ENCODE measurements around the gene EMC9. TPM values are rescaled to one million over a fixed set of nuclear protein-coding genes. Genes with fewer than 3 reads are reported as not detected.

EMC9 gene
- total RNA-seq, 1 donor from 2014 or later: 23.8 TPM

DNA sequence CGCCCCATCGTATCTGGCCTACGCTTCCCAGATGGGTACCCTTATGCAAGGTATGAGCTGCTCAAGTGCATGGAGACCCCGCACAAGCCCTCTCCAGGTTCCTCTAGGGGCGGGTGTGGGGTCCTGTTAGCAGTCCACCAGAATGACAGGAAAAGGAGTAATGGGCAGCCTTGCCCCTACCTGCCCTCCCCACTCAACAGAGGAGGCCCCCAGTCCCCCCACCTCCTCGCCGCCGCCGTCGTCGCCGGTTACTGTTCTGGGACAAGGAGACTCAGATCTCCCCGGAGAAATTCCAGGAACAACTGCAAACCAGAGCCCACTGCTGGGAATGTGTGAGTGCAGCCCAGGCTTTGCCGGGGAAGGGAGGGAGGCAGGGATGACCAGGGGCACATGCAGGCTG, 36.5 kb upstream of the EMC9 start:
- H3K27me3 ChIP-seq: no peaks in the 10 kb centered on the region
- peaks cover 14% of the 10 kb centered on the region for H3K4me1 ChIP-seq
- peaks cover 0 to 6% of the 10 kb centered on the region in 2 donors for H3K36me3 ChIP-seq
- H3K27ac ChIP-seq: no peak overlapping the region
- H3K9me3 ChIP-seq: no peaks in the 10 kb centered on the region
- TF ChIP-seq POLR2AphosphoS5 (IDR thresholded peaks at IDR 0.05; ENCODE audit: insufficient read depth in 1 of 2, low read depth in 1 of 2) (no peak), POLR2A (IDR thresholded peaks at IDR 0.05) (no peak), CTCF (IDR thresholded peaks at IDR 0.05) (no peak)
- DNase-seq (ENCODE audit: extremely low spot score in 2 of 2): no peak
- intact Hi-C loops (cut with DNase I): no loop called here
- H3K4me3 ChIP-seq: no peak overlapping the region

DNA sequence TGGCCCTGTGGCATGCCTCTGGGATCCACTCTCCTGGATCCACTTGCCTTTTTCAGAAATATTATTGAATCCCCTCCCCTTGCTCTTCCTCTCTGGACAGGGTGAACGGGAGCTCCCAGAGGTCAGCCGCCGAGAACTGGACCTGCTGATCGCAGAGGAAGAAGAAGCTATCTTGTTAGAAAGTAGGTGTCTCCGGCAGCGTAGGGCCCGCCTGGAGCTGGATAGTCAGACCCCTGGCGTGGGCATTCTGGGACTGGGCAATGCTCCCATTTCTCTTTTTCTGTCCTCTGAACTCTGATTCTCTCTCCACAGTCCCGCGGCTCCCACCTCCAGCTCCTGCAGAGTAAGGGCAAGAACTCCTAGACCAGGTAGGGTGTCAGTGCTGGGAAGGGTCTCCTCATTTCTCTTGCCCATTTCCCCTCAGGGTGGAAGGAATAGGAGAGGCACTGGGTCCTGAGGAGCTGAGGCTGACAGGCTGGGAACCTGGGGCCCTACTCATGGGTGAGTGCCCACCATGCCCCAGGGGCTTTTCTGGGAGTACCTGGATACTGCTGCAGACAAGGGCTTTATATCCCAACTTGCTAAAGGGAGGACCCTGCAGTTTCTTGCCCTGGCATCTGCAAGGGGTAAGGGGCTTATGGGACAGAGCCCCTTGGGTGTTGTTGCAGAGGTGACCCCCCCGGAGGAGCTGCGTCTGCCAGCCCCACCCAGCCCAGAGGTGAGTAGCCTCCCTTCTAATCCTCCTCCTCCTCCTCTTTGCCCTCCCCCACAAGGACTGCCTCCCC, 35.8 kb upstream of the EMC9 start:
- H3K4me1 ChIP-seq: peaks cover 16% of the 10 kb centered on the region
- no peak for DNase-seq (ENCODE audit: extremely low spot score in 2 of 2)
- no peaks in the 10 kb centered on the region for H3K27me3 ChIP-seq
- H3K36me3 ChIP-seq: peaks cover 0 to 4% of the 10 kb centered on the region in 2 donors
- H3K27ac ChIP-seq: no peak overlapping the region
- H3K4me3 ChIP-seq: no peak overlapping the region
- intact Hi-C loops (cut with DNase I): no loop called here
- H3K9me3 ChIP-seq: no peaks in the 10 kb centered on the region
- TF ChIP-seq POLR2AphosphoS5 (IDR thresholded peaks at IDR 0.05; ENCODE audit: insufficient read depth in 1 of 2, low read depth in 1 of 2) (no peak), POLR2A (IDR thresholded peaks at IDR 0.05) (no peak), CTCF (IDR thresholded peaks at IDR 0.05) (no peak)

DNA sequence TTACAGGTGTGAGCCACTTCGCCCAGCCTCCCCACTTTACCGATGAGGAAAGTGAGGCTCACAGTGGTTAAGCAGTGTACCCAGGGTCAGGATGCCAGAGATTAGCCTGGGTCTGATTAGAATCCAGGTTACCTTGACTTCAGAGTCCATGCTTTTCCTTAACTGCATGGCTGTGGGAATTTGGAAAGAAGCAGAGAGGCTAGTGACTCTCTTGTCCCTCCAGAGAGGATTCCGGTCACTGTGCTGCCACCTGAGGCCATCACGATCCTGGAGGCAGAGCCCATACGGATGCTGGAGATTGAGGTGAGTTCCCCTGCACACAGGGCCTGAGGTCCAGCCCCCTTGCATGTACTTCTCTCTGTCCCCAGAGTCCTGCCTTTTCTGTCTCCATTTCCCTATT, 35.2 kb upstream of the EMC9 start:
- no peaks in the 10 kb centered on the region for H3K9me3 ChIP-seq
- no peak overlapping the region for H3K27ac ChIP-seq
- TF ChIP-seq POLR2AphosphoS5 (IDR thresholded peaks at IDR 0.05; ENCODE audit: insufficient read depth in 1 of 2, low read depth in 1 of 2): no peak
- TF ChIP-seq POLR2A (IDR thresholded peaks at IDR 0.05): no peak
- TF ChIP-seq CTCF (IDR thresholded peaks at IDR 0.05): no peak
- peaks cover 0 to 4% of the 10 kb centered on the region in 2 donors for H3K36me3 ChIP-seq
- H3K27me3 ChIP-seq: no peaks in the 10 kb centered on the region
- H3K4me3 ChIP-seq: no peak overlapping the region
- no peak for DNase-seq (ENCODE audit: extremely low spot score in 2 of 2)
- intact Hi-C loops (cut with DNase I): no loop called here
- H3K4me1 ChIP-seq: peaks cover 23% of the 10 kb centered on the region

DNA sequence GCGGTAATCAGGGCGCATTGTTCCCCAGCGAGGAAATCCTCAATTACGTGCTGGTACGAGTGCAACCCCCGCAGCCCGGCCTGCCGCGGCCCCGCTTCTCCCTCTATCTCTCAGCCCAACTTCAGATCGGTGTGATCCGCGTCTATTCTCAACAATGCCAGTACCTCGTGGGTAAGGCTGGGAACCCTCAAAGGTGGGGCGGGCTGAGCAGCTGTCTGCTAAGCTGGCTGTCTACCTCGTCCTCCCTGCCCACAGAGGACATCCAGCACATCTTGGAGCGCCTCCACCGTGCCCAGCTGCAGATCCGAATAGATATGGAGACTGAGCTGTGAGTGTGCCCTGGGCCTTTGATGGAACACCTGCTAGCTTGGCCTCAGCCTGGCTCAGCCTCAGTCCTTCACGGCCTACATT, 31.5 kb upstream of the EMC9 start:
- H3K4me1 ChIP-seq: peaks cover 15% of the 10 kb centered on the region
- DNase-seq (ENCODE audit: extremely low spot score in 2 of 2): no peak
- H3K9me3 ChIP-seq: no peaks in the 10 kb centered on the region
- peak overlapping the region in 1 of 2 donors; percentile 41 for H3K4me3 ChIP-seq
- TF ChIP-seq CTCF (IDR thresholded peaks at IDR 0.05) (no peak), POLR2AphosphoS5 (IDR thresholded peaks at IDR 0.05; ENCODE audit: insufficient read depth in 1 of 2, low read depth in 1 of 2) (no peak), POLR2A (IDR thresholded peaks at IDR 0.05) (no peak)
- H3K36me3 ChIP-seq: no peaks in the 10 kb centered on the region
- intact Hi-C loops (cut with DNase I): no loop called here
- no peaks in the 10 kb centered on the region for H3K27me3 ChIP-seq
- no peak overlapping the region for H3K27ac ChIP-seq

DNA sequence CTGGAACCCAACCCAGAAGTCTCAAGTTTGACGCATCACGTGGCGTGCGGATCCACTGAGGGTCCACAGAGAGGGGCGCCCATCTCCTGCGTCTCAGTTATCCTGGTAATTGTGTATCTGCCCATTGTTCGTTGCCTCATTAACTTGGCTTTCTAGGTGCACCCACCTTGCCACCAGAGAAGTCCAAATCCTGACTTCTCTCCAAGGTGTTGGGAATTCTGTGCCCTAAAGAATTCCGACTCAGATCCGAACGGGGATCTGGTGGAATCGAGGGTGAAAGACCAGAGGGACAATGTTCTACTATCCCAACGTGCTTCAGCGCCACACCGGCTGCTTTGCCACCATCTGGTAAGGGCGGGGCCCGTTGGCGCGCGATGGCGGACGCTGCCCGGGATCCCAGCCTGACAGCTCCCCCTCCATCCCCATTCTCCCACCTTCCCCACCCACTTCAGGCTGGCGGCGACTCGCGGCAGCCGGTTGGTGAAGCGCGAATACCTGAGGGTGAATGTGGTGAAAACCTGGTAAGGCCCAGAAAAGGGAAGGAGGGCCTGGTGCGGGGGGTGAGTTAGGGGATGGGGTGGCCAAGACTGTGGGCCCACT, 31.0 kb upstream of the EMC9 start:
- Histone ChIP-seq H3K9me3 (no peaks in the 10 kb centered on the region), H3K4me1 (peaks cover 15% of the 10 kb centered on the region), H3K4me3 (peak overlapping the region; percentile 31 to 41), H3K27me3 (no peaks in the 10 kb centered on the region), H3K36me3 (peaks cover 0 to 3% of the 10 kb centered on the region in 2 donors), H3K27ac (no peak overlapping the region)
- no peak for TF ChIP-seq POLR2AphosphoS5 (IDR thresholded peaks at IDR 0.05; ENCODE audit: insufficient read depth in 1 of 2, low read depth in 1 of 2)
- TF ChIP-seq POLR2A (IDR thresholded peaks at IDR 0.05): no peak
- TF ChIP-seq CTCF (IDR thresholded peaks at IDR 0.05): no peak
- no peak for DNase-seq (ENCODE audit: extremely low spot score in 2 of 2)
- intact Hi-C loops (cut with DNase I): no loop called here

Data from vagina (tissue), 2 donors.